ENCODE data around the gene RPAP2. TPM values are rescaled to one million over a fixed set of nuclear protein-coding genes. Genes with fewer than 3 reads are reported as not detected.

The RPAP2 gene
- total and polyA plus RNA-seq, 10 of the 15 experiments (the other 5 are each of a cell fraction or from before 2014, with no cell fraction given), result 11.4 to 39.5 (median 21.7) TPM

GRCh38 chr1:92346866-92347640 lies 48.2 kb downstream of the RPAP2 start:
- CTCF ChIA-PET, result interaction anchor here (1.5 kb wide), 1 partner anchor 37 kb away, joined by 4 read pairs; no protein-coding TSS in a partner anchor
- Histone ChIP-seq H3K27ac (ENCODE audit: control insufficient read depth, insufficient read depth) (no peak overlapping the region), H3K79me2 (ENCODE audit: control insufficient read depth, insufficient read depth, low read length) (no peaks in the 10 kb centered on the region), H3K9ac (ENCODE audit: control insufficient read depth, insufficient read depth, low read length) (no peak overlapping the region), H3K4me3 (no peak overlapping the region), H3K27me3 (replicated peaks in 1 of 2; ENCODE audit: control insufficient read depth in 2 of 2, insufficient read depth in 2 of 2, low read length in 1 of 2) (no peaks in the 10 kb centered on the region), H3K9me3 (replicated peaks; ENCODE audit: control insufficient read depth, insufficient read depth, low read length) (peaks cover under 1% of the 10 kb centered on the region; the same call in 1 of the 3 replicates), H2AFZ (ENCODE audit: control insufficient read depth, low read depth, low read length) (no peak overlapping the region), H3K4me2 (ENCODE audit: control insufficient read depth, insufficient read depth) (no peak overlapping the region), H3K36me3 (ENCODE audit: control insufficient read depth in 2 of 2, insufficient read depth in 2 of 2, low read length in 1 of 2) (peaks cover 0 to 16% of the 10 kb centered on the region in 2 experiments; a peak in 3 of 4 replicates), H4K20me1 (ENCODE audit: control insufficient read depth, insufficient read depth) (no peaks in the 10 kb centered on the region), H3K4me1 (ENCODE audit: control insufficient read depth, insufficient read depth, low read length) (no peaks in the 10 kb centered on the region; the same call in 1 of the 2 replicates)
- RAD21 ChIA-PET (ENCODE audit: unreplicated experiment), result no interaction called here
- TF ChIP-seq CHD1 (IDR thresholded peaks at IDR 0.05; ENCODE audit: low read depth, low read length), result no peak
- no peak for DNase-seq (ENCODE audit: low read depth, low spot score)
- POLR2A ChIA-PET, result no interaction called here
- intact Hi-C loops (cut with micrococcal nuclease; ENCODE audit: unreplicated experiment), result no loop called here
- WGBS (ENCODE audit: insufficient coverage, insufficient replicate concordance, low lambda C conversion rate, missing lambda C conversion rate), result 48% methylated on average over 1 of the region's 1 CpG
- SMC1A ChIA-PET (ENCODE audit: uncharacterized antibody, unreplicated experiment), result interaction anchor here (1.2 kb wide), 1 partner anchor 10 kb away, joined by 4 read pairs; no protein-coding TSS in a partner anchor
- BruUV-seq (replicated peaks), result no TSS peak
- in situ Hi-C loops (cut with MboI), result no loop called here
- no peak for ATAC-seq
- FAIRE-seq, result no peak

DNA sequence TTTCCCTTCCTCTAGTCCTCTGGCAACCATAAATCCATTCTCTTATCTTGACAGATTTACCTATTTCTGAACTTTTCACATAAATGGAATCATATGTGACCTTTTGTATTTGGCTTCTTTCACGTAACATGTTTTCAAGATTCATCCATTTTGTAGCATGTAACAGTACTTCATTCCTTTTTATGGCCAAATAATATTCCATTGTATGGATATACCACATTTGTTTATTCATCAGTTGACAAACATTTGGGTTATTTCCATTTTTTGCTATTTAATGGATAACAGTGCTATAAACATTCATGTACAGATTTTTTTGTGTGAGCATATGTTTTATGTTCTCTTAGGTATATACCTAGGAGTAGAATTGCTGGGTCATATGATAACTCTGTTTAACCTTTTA lies 54.0 kb downstream of the RPAP2 start:
- FAIRE-seq (no peak), ATAC-seq (no peak), DNase-seq (ENCODE audit: low read depth, low spot score) (no peak)
- Histone ChIP-seq H3K4me1 (ENCODE audit: control insufficient read depth, insufficient read depth, low read length) (no peaks in the 10 kb centered on the region; the same call in 1 of the 2 replicates), H3K36me3 (ENCODE audit: control insufficient read depth in 2 of 2, insufficient read depth in 2 of 2, low read length in 1 of 2) (peaks cover 0 to 7% of the 10 kb centered on the region in 2 experiments; a peak in 2 of 4 replicates), H3K27ac (ENCODE audit: control insufficient read depth, insufficient read depth) (no peak overlapping the region), H3K79me2 (ENCODE audit: control insufficient read depth, insufficient read depth, low read length) (no peaks in the 10 kb centered on the region), H3K9ac (ENCODE audit: control insufficient read depth, insufficient read depth, low read length) (no peak overlapping the region), H3K27me3 (replicated peaks in 1 of 2; ENCODE audit: control insufficient read depth in 2 of 2, insufficient read depth in 2 of 2, low read length in 1 of 2) (no peaks in the 10 kb centered on the region), H3K9me3 (replicated peaks; ENCODE audit: control insufficient read depth, insufficient read depth, low read length) (peaks cover 2% of the 10 kb centered on the region; the same call in 1 of the 3 replicates), H3K4me2 (ENCODE audit: control insufficient read depth, insufficient read depth) (no peak overlapping the region), H3K4me3 (no peak overlapping the region), H4K20me1 (ENCODE audit: control insufficient read depth, insufficient read depth) (no peaks in the 10 kb centered on the region), H2AFZ (ENCODE audit: control insufficient read depth, low read depth, low read length) (no peak overlapping the region)
- BruUV-seq (replicated peaks), result no TSS peak
- WGBS (ENCODE audit: insufficient coverage, insufficient replicate concordance, low lambda C conversion rate, missing lambda C conversion rate), result 96% methylated on average over 1 of the region's 1 CpG
- in situ Hi-C loops (cut with MboI) (no loop called here), intact Hi-C loops (cut with micrococcal nuclease; ENCODE audit: unreplicated experiment) (no loop called here)
- ChIA-PET RAD21 (ENCODE audit: unreplicated experiment) (no interaction called here), SMC1A (ENCODE audit: uncharacterized antibody, unreplicated experiment) (no interaction called here), POLR2A (no interaction called here), CTCF (interaction anchor here (2.0 kb wide), 1 partner anchor 42 kb away, joined by 4 read pairs; no protein-coding TSS in a partner anchor)
- TF ChIP-seq, protein P1, sequence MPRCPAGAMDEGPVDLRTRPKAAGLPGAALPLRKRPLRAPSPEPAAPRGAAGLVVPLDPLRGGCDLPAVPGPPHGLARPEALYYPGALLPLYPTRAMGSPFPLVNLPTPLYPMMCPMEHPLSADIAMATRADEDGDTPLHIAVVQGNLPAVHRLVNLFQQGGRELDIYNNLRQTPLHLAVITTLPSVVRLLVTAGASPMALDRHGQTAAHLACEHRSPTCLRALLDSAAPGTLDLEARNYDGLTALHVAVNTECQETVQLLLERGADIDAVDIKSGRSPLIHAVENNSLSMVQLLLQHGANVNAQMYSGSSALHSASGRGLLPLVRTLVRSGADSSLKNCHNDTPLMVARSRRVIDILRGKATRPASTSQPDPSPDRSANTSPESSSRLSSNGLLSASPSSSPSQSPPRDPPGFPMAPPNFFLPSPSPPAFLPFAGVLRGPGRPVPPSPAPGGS (IDR thresholded peaks at IDR 0.05; ENCODE audit: borderline replicate concordance, insufficient read depth, low read depth, low read length, poor library complexity, severe bottlenecking), result no peak
- TF ChIP-seq CEBPB (IDR thresholded peaks at IDR 0.05; ENCODE audit: borderline replicate concordance in 1 of 2, low read depth in 2 of 2, low read length in 2 of 2), result no peak
- TF ChIP-seq KAT2A (conservative IDR thresholded peaks at IDR 0.05; ENCODE audit: control insufficient read depth, low read depth, low read length), result no peak
- no peak for TF ChIP-seq SRF (IDR thresholded peaks at IDR 0.05; ENCODE audit: low read depth in 2 of 2, low read length in 2 of 2)
- TF ChIP-seq SMAD1 (IDR thresholded peaks at IDR 0.05; ENCODE audit: low read depth, partially characterized antibody), result no peak
- TF ChIP-seq, protein P2, sequence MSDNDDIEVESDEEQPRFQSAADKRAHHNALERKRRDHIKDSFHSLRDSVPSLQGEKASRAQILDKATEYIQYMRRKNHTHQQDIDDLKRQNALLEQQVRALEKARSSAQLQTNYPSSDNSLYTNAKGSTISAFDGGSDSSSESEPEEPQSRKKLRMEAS (IDR thresholded peaks at IDR 0.05; ENCODE audit: low read depth, low read length), result no peak
- no peak for TF ChIP-seq EZH2 (IDR thresholded peaks at IDR 0.05; ENCODE audit: borderline replicate concordance, control insufficient read depth, low read depth, low read length)
- TF ChIP-seq IRF5 (IDR thresholded peaks at IDR 0.05; ENCODE audit: borderline replicate concordance), result no peak
- no peak for TF ChIP-seq CBX3 (IDR thresholded peaks at IDR 0.05; ENCODE audit: borderline replicate concordance, low read depth)
- TF ChIP-seq FOXK2 (IDR thresholded peaks at IDR 0.05), result no peak
- no peak for TF ChIP-seq TBL1XR1 (IDR thresholded peaks at IDR 0.05; ENCODE audit: low read depth, low read length)
- TF ChIP-seq TAF1 (IDR thresholded peaks at IDR 0.05; ENCODE audit: borderline replicate concordance, low read depth, low read length), result no peak
